NCI-H524 treated with DMSO at 0.1 percent for 48 hours (cell line): Measurements from ENCODE around the gene RCOR3.
"Not testable (repeated sequence)": the region's sequence is repeated elsewhere in the genome, so short reads cannot be mapped to it uniquely, and the experiment has no call there.

Experiments used
- DNase-seq: peaks from one replicate; lab custom pipeline; 2025; lab: John Stamatoyannopoulos, UW

The RCOR3 gene

GRCh38 chr1:211260141-211261107 lies 1.3 kb downstream of the RCOR3 start:
- DNase-seq: no peak

- no peak for DNase-seq
These were observed 2.1 kb downstream of the RCOR3 start for GRCh38 chr1:211261229-211261628.

- not testable (repeated sequence) for DNase-seq
These were observed 3.9 kb downstream of the RCOR3 start for GRCh38 chr1:211263022-211263421.

- DNase-seq: no peak
These were observed 8.2 kb downstream of the RCOR3 start for GRCh38 chr1:211267204-211267857.

- no peak for DNase-seq
These were observed 20.2 kb downstream of the RCOR3 start for GRCh38 chr1:211279340-211279739.

GRCh38 chr1:211280910-211281309 lies 21.7 kb downstream of the RCOR3 start:
- no peak for DNase-seq

- DNase-seq: no peak
These were observed 22.3 kb downstream of the RCOR3 start for GRCh38 chr1:211281320-211282022.

- no peak for DNase-seq
These were observed 22.8 kb downstream of the RCOR3 start for GRCh38 chr1:211282023-211282373.

- DNase-seq: no peak
These were observed 26.0 kb downstream of the RCOR3 start for GRCh38 chr1:211285196-211285595.

- DNase-seq: no peak
These were observed 28.1 kb downstream of the RCOR3 start for GRCh38 chr1:211287218-211287617.

GRCh38 chr1:211292411-211292810 lies 33.2 kb downstream of the RCOR3 start:
- no peak for DNase-seq

GRCh38 chr1:211296396-211296795 lies 37.2 kb downstream of the RCOR3 start:
- DNase-seq: no peak

GRCh38 chr1:211305044-211305443 lies 45.9 kb downstream of the RCOR3 start:
- DNase-seq: no peak

GRCh38 chr1:211309617-211310016 lies 50.5 kb downstream of the RCOR3 start:
- no peak for DNase-seq

GRCh38 chr1:211313392-211313791 lies 54.2 kb downstream of the RCOR3 start:
- no peak for DNase-seq

- no peak for DNase-seq
These were observed 59.6 kb downstream of the RCOR3 start for GRCh38 chr1:211318576-211319280.

- DNase-seq: no peak
These were observed 60.7 kb downstream of the RCOR3 start for GRCh38 chr1:211319892-211320291.

- DNase-seq: no peak
These were observed 61.8 kb downstream of the RCOR3 start for GRCh38 chr1:211320980-211321379.

GRCh38 chr1:211321646-211322045 lies 62.5 kb downstream of the RCOR3 start:
- DNase-seq: not testable (repeated sequence)

GRCh38 chr1:211323156-211324063 lies 64.2 kb downstream of the RCOR3 start:
- DNase-seq: peak; percentile 23
